ENCODE measurements around the gene CPNE7. TPM values are rescaled to one million over a fixed set of nuclear protein-coding genes. Genes with fewer than 3 reads are reported as not detected.
A peak's percentile ranks its signal among the peaks of the same experiment; 100 is the strongest.

Gene CPNE7
- total and polyA plus RNA-seq, 2 of the 8 experiments (the other 6 are each of a cell fraction or from before 2014, with no cell fraction given) = 10.0 to 23.7 TPM

- peaks cover 0 to 10% (median 6%) of the 10 kb centered on the region in 4 experiments; a peak in 5 of 7 replicates for H3K4me1 ChIP-seq (replicated peaks in 1 of 4; ENCODE audit: control insufficient read depth in 3 of 4, insufficient read depth in 4 of 4, low read length in 3 of 4)
- H4K5ac ChIP-seq (ENCODE audit: insufficient read length, low read depth, low read length) = no peak overlapping the region
- H3K4me3 ChIP-seq (ENCODE audit: extremely low read depth in 1 of 4, insufficient read depth in 2 of 4, low read depth in 3 of 4, low read length in 4 of 4) = peak overlapping the region in 2 of 4 experiments; percentile 72 to 86; a peak in 1 of 8 replicates
- no peak overlapping the region for H2BK20ac ChIP-seq (ENCODE audit: low read length)
- H3K14ac ChIP-seq (ENCODE audit: insufficient read length) = no peak overlapping the region
- peak overlapping the region; percentile 62 to 82; a peak in 3 of 4 replicates for H3K4me2 ChIP-seq (ENCODE audit: insufficient read depth in 1 of 2, low read depth in 2 of 2, low read length in 2 of 2)
- no peak overlapping the region for H4K8ac ChIP-seq (ENCODE audit: extremely low read depth, insufficient read depth, low read length)
- H3K23me2 ChIP-seq (ENCODE audit: low read depth, low read length) = peaks cover 6% of the 10 kb centered on the region; the same call in 1 of the 2 replicates
- no peak overlapping the region for H3K18ac ChIP-seq (ENCODE audit: extremely low read depth, low read length)
- no peak overlapping the region for H2BK15ac ChIP-seq (ENCODE audit: low read length)
- peaks cover 4% of the 10 kb centered on the region; the same call in 1 of the 2 replicates for H3K79me1 ChIP-seq (ENCODE audit: low read depth, low read length)
- no peak overlapping the region for H2AFZ ChIP-seq (ENCODE audit: low read length)
- no peak overlapping the region for H4K91ac ChIP-seq (replicated peaks; ENCODE audit: insufficient read length, low read length)
- peak overlapping the region; percentile 69 for H3K4ac ChIP-seq (replicated peaks; ENCODE audit: insufficient read length, low read depth, low read length)
- FAIRE-seq = no peak
- no peak overlapping the region for H3K56ac ChIP-seq (replicated peaks; ENCODE audit: insufficient read length, low read depth, low read length)
- CTCF ChIA-PET (ENCODE audit: partially characterized antibody) = interaction anchor here (0.7 to 1.5 kb wide), 4 partner anchors 14 to 123 kb away, joined by 3 to 7 read pairs (median 3); no protein-coding TSS in a partner anchor
- no peak overlapping the region for H2BK12ac ChIP-seq (ENCODE audit: low read depth, low read length)
- no peak overlapping the region for H3K9ac ChIP-seq (replicated peaks in 1 of 4; ENCODE audit: extremely low read depth in 1 of 4, low read depth in 3 of 4, low read length in 3 of 4)
- POLR2A ChIA-PET (ENCODE audit: partially characterized antibody) = interaction anchor here (2.9 to 3.4 kb wide), 2 partner anchors 11 to 14 kb away, joined by 22 read pairs; no protein-coding TSS in a partner anchor
- peaks cover 4 to 30% (median 21%) of the 10 kb centered on the region in 4 experiments; a peak in 6 of 7 replicates for H3K27me3 ChIP-seq (replicated peaks in 1 of 4; ENCODE audit: control insufficient read depth in 3 of 4, extremely low read depth in 1 of 4, insufficient read depth in 3 of 4, low read length in 3 of 4)
- no peak overlapping the region for H3K27ac ChIP-seq (ENCODE audit: low read depth, low read length)
- H2BK5ac ChIP-seq (ENCODE audit: low read depth, low read length) = no peak overlapping the region
- whole genome bisulfite sequencing, 2 experiments (ENCODE audit: extremely low coverage in 1 of 2, insufficient coverage in 1 of 2, insufficient read length in 1 of 2, insufficient replicate concordance in 2 of 2, low coverage in 1 of 2, low lambda C conversion rate in 2 of 2, missing lambda C conversion rate in 1 of 2) = 87% methylated on average over 23 of the region's 25 CpGs; no CpG with 5 or more reads in 1 of the 2 experiments
- peaks cover 0 to 10% of the 10 kb centered on the region in 2 experiments for H4K20me1 ChIP-seq (replicated peaks in 1 of 2; ENCODE audit: control insufficient read depth in 1 of 2, insufficient read depth in 2 of 2, low read length in 2 of 2)
- DNase-seq (ENCODE audit: low read depth in 1 of 2, low spot score in 2 of 2) = no peak
- H3K23ac ChIP-seq (ENCODE audit: insufficient read length) = no peak overlapping the region
- H2BK120ac ChIP-seq (replicated peaks; ENCODE audit: low read depth, low read length) = no peak overlapping the region
- no peaks in the 10 kb centered on the region for H3K79me2 ChIP-seq (ENCODE audit: control insufficient read depth in 1 of 2, insufficient read depth in 2 of 2, low read length in 2 of 2)
- H3K36me3 ChIP-seq (ENCODE audit: control insufficient read depth in 2 of 4, insufficient read depth in 4 of 4, low read length in 3 of 4) = peaks cover 0 to 14% (median 2%) of the 10 kb centered on the region in 4 experiments; a peak in 5 of 8 replicates
- peaks cover 0 to 4% of the 10 kb centered on the region in 2 experiments; a peak in 2 of 4 replicates for H3K9me3 ChIP-seq (ENCODE audit: insufficient read depth in 2 of 2, low read depth in 1 of 2, low read length in 1 of 2)
- no peak overlapping the region for H2AK5ac ChIP-seq (ENCODE audit: low read depth, low read length)
- no peak for TF ChIP-seq HDAC6 (IDR thresholded peaks at IDR 0.05; ENCODE audit: low read depth, low read length)
- no peak for TF ChIP-seq ATF2 (IDR thresholded peaks at IDR 0.05; ENCODE audit: low read length)
- no peak for TF ChIP-seq POLR2A (IDR thresholded peaks at IDR 0.05; ENCODE audit: control extremely low read depth in 1 of 2, low read depth in 2 of 2, low read length in 2 of 2)
- TF ChIP-seq MAFK (IDR thresholded peaks at IDR 0.05; ENCODE audit: low read depth, low read length) = no peak
- no peak for TF ChIP-seq BACH1 (IDR thresholded peaks at IDR 0.05; ENCODE audit: low read length)
- TF ChIP-seq YY1 (IDR thresholded peaks at IDR 0.05; ENCODE audit: low read depth, low read length) = no peak
- TF ChIP-seq SAP30 (IDR thresholded peaks at IDR 0.05; ENCODE audit: insufficient read depth, insufficient replicate concordance, low read length) = no peak
- no peak for TF ChIP-seq TEAD4 (IDR thresholded peaks at IDR 0.05; ENCODE audit: low read depth, low read length)
- no peak for TF ChIP-seq BRCA1 (IDR thresholded peaks at IDR 0.05; ENCODE audit: low read depth, low read length)
- TF ChIP-seq GTF2F1 (IDR thresholded peaks at IDR 0.05; ENCODE audit: borderline replicate concordance, low read depth, low read length) = no peak
- no peak for TF ChIP-seq BCL11A (IDR thresholded peaks at IDR 0.05; ENCODE audit: low read depth in 2 of 2, low read length in 2 of 2)
These were observed 1.6 kb downstream of the CPNE7 start for GRCh38 chr16:89577055-89577759.

Data from H1 (cell line).